AG08395 (cell line): ENCODE data around the gene TMEM184A.
A peak's percentile ranks its signal among the peaks of the same experiment; 100 is the strongest.

Source experiments
- DNase-seq: peaks from one replicate; pipeline ENCODE4 v3.0.0; 2012; ENCODE audit warnings: mixed read lengths, low spot score

Gene TMEM184A

GRCh38 chr7:1539181-1539881, 16.7 kb downstream of the TMEM184A start:
- no peak for DNase-seq

GRCh38 chr7:1538544-1539180, 17.3 kb downstream of the TMEM184A start:
- DNase-seq: no peak

DNA sequence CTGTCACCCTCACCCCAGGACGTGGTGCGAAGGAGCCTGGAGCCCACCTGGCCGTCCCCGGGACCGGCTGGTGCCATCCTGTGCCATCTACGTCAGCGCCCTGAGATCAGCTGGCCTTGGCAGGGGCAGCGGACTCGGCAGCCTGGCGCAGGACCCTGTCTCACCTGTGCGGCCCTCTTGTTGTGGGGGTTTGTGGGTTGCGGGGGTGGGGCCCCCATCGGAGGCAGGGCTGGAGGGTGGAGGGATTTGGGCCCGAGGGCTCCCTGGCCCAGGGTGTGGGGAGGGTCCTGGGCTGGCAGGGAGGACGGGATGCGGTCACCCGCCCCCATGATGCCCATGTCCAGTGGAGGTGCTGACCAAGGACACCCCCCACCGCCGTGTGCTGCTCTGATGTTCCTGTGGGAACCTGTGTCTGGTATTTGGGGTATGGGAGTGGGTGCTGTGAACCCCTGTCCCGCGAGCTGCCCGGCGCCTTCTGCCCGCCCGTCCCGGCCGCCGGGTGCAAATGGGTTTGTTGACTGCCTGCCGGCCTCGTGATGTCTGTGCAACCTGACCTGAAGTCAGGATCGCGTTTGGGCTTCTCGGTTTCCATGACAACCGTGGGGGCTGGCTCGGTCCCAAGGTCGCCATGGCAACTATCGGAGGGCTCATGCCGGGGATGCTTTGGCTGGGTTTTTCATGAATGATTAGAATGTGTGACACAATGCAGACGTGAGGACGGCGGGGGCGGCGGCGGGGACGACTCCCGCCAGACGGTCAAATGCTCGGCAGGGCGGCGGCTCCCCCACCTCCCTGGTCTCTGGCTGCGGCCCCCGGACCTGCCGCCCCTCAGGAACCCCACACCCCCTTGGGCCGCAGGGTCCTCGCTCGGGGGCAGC, 18.2 kb downstream of the TMEM184A start:
- DNase-seq: peak; percentile 89

GRCh38 chr7:1536743-1537534, 19.1 kb downstream of the TMEM184A start:
- peak; percentile 97 for DNase-seq

- DNase-seq: no peak
Measured at GRCh38 chr7:1536455-1536742, 19.6 kb downstream of the TMEM184A start.

DNA sequence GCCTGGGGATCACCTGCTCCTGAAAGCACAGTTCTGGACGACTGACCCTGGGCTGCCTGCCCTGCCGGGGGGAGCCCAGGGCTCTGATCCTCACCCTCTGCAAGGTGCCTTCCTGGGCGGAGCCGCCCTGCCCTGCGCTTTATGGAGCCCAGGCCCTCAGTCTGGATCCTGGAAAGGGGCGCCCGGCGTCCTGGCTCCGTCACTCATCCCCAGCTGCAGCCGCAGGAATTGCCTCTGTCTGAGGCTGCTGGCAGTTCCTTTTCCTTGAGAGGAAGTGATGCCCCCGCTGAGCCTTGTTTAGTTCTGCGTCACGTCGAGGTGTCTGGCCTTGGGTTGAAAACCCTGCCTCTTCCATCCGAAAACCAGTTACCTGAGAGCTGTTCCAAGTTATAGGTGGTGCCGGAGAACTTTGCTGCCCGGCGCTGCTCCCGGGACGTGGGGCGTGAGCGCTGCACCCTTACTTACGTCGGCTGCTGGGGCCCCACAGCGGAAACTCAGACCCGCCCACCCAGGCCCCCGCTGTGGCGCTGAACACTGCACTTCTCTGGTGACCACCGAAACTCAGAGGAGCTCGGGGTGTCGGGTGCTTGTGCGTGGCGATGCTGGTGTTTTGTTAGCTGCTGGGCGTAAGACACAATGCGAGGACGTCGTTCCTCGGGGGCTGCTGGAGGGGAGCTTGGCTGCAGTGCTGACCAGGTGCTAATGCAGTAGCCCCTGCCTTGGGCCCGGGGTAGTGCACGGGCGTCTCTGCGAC, 20.1 kb downstream of the TMEM184A start:
- no peak for DNase-seq

DNA sequence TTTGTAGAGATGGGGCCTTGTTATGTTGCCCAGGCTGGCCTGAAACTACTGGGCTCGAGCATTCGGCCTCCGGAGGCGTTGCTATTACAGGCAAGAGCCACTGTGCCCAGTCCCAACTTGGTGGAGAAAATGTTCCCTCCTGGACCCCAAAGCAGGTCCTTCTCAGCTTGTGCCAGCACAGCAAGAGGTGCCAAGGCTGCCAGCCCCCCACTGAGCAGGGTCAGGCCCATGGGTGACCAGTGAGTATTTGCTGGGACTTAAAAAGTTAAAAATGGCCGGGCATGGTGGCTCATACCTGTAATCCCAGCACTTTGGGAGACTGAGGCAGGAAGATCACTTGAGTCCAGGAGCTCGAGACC, 20.9 kb downstream of the TMEM184A start:
- no peak for DNase-seq

- no peak for DNase-seq
Measured at GRCh38 chr7:1534330-1535099, 21.5 kb downstream of the TMEM184A start.

GRCh38 chr7:1533547-1534329, 22.3 kb downstream of the TMEM184A start:
- DNase-seq: peak; percentile 90

- DNase-seq: no peak
Measured at GRCh38 chr7:1533255-1533546, 22.8 kb downstream of the TMEM184A start.

- peak; percentile 88 for DNase-seq
Measured at GRCh38 chr7:1532456-1533254, 23.4 kb downstream of the TMEM184A start.

GRCh38 chr7:1531979-1532455, 24.0 kb downstream of the TMEM184A start:
- DNase-seq: no peak

DNA sequence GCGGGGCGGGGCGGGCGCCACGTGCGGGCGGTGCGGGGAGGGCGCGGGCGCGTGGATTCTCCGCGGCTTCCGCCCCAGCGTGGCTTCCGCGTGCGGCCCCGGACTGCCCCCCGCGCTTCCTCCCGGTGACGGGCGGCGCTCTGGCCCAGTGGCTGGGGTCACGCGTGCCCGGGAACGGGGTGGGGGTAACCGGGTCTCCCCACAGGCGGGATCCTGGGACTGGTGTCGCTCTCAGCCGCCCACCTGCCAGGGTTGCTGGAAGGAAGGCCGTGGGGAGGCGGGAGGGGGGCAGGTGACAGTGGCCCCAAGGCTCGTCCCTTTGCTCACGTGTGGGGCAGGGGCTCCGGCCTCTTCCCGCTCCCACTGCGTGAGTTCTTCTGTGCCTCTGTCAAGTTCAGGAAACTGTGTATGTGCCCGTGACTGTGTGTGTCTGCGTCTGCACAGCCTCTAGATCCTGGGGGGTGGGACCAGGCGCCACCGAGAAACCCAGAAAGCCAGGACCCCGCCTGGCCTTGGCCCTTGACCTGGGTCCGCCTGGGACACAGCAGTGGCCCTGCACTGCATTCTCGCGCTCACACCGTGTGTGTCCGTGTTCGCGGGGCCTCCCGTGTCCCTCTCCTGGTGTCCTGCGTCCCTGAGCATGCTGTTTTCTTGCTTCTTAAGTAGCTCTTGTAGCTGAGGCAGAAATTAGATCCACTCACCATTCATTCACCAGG, 24.6 kb downstream of the TMEM184A start:
- DNase-seq: no peak

DNA sequence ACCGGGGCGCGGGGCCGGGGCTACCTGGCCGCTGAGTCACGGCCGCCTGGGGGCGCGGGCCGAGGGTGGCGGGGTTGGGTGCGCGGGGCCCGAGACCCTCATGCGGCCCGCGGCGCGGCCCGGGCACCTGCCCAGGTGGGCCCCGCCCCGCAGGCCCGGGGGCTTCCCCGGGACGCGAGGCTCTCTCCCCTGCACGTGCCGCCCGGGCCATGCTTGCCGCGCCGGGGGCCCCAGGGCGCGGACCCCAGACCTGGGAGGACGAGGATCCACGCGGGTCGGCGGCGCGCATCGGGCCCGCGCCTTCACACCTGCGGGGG, 25.1 kb downstream of the TMEM184A start:
- DNase-seq: no peak

GRCh38 chr7:1529383-1530116, 26.5 kb downstream of the TMEM184A start:
- no peak for DNase-seq

GRCh38 chr7:1526271-1526754, 29.7 kb downstream of the TMEM184A start:
- no peak for DNase-seq

- DNase-seq: no peak
Measured at GRCh38 chr7:1525409-1525808, 30.6 kb downstream of the TMEM184A start.

- no peak for DNase-seq
Measured at GRCh38 chr7:1523844-1524243, 32.2 kb downstream of the TMEM184A start.
